Endothelial cell of umbilical vein (primary cell): Measurements from ENCODE around the gene DUSP16. TPM values are rescaled to one million over a fixed set of nuclear protein-coding genes. Genes with fewer than 3 reads are reported as not detected.

Experiments
- BruUV-seq: library from RNA; stranded (reverse); fragments of 400-500 nt; replicated peaks from 2 replicates; lab custom pipeline; 2021; lab: Mats Ljungman, UMichigan
- CTCF ChIA-PET: fragments of 300-600, 350-600 bp; sonication (Branson Sonifier 250); formaldehyde crosslinking; loops from one replicate; lab custom pipeline; 2021; ENCODE audit warnings: antibody characterized with exemption, inconsistent platforms; lab: Charles Lee
- POLR2A ChIA-PET: fragments of 300-600, 350-600 bp; sonication (Branson Sonifier 250); formaldehyde crosslinking; loops from one replicate; lab custom pipeline; 2021; ENCODE audit warnings: antibody characterized with exemption, inconsistent platforms; lab: Charles Lee
- DNase-seq: peaks from one replicate; pipeline ENCODE4 v3.0.0-alpha.2; 2011; ENCODE audit warnings: low read depth, low spot score
- FAIRE-seq: peaks from 2 replicates; lab custom pipeline; 2011; peaks lifted over from hg19 to GRCh38; lab: Jason Lieb, UNC
- H2AFZ ChIP-seq: 2 replicates; pipeline ENCODE4 v1.6.0; 2012; ENCODE audit warnings: low read depth, low read length, control low read depth, inconsistent platforms
- H3K27ac ChIP-seq: 2 replicates; pipeline ENCODE4 v1.5.1; 2011; ENCODE audit warnings: low read depth, mild to moderate bottlenecking, control low read depth, low read length, moderate library complexity; ENCODE audit not compliant: insufficient read depth
- H3K27me3 ChIP-seq, 2 experiments: 2 replicates each; pipeline versions ENCODE4 v1.6.0 to v1.6.1; 2011; ENCODE audit warnings: low read length in 2 of 2, mixed read lengths in 1 of 2; ENCODE audit not compliant: control insufficient read depth in 2 of 2, insufficient read depth in 2 of 2
- H3K36me3 ChIP-seq, 2 experiments: 2 replicates in 1 of 2; 3 replicates in 1 of 2; pipeline ENCODE4 v1.5.1; 2011; ENCODE audit warnings: low read length in 2 of 2, mild to moderate bottlenecking in 1 of 2, moderate library complexity in 1 of 2; ENCODE audit not compliant: control insufficient read depth in 2 of 2, insufficient read depth in 2 of 2; ENCODE audit errors: extremely low read depth in 1 of 2
- H3K4me1 ChIP-seq: 3 replicates; pipeline ENCODE4 v1.5.1; 2011; ENCODE audit warnings: mild to moderate bottlenecking, low read length; ENCODE audit not compliant: control insufficient read depth, insufficient read depth; ENCODE audit errors: extremely low read depth
- H3K4me2 ChIP-seq: 2 replicates; pipeline ENCODE4 v1.6.1; 2011; ENCODE audit warnings: low read length, control low read depth, mixed read lengths; ENCODE audit not compliant: insufficient read depth
- H3K4me3 ChIP-seq, 3 experiments: fragments of 200-600 bp in 1 of 3; sonication (generic), shearing (Covaris generic) in 1 of 3; replicated peaks in 1 of 3; 2 replicates each; pipeline ENCODE4 v1.5.1; 2011 to 2016; ENCODE audit warnings: control low read depth in 3 of 3, low read length in 3 of 3, mild to moderate bottlenecking in 2 of 3, inconsistent platforms in 1 of 3, low read depth in 1 of 3, moderate library complexity in 1 of 3; ENCODE audit not compliant: insufficient read depth in 1 of 3
- H3K79me2 ChIP-seq: 2 replicates; pipeline ENCODE4 v1.6.0; 2012; ENCODE audit warnings: low read length, inconsistent platforms; ENCODE audit not compliant: control insufficient read depth, insufficient read depth
- H3K9ac ChIP-seq: replicated peaks from 2 replicates; pipeline ENCODE3; 2011; ENCODE audit warnings: low read length, control low read depth; ENCODE audit not compliant: insufficient read depth; ENCODE audit errors: extremely low read depth
- H3K9me1 ChIP-seq: replicated peaks from 3 replicates; pipeline ENCODE4 v1.6.0; 2011; ENCODE audit warnings: mild to moderate bottlenecking, low read length; ENCODE audit not compliant: control insufficient read depth, insufficient read depth; ENCODE audit errors: extremely low read depth
- H3K9me3 ChIP-seq: replicated peaks from 2 replicates; pipeline ENCODE4 v1.5.1; 2012; ENCODE audit warnings: low read length, inconsistent platforms; ENCODE audit not compliant: control insufficient read depth, insufficient read depth
- H4K20me1 ChIP-seq: replicated peaks from 2 replicates; pipeline ENCODE3; 2011; ENCODE audit warnings: mild to moderate bottlenecking, low read length; ENCODE audit not compliant: control insufficient read depth, insufficient read depth; ENCODE audit errors: extremely low read depth
- CTCF ChIP-seq, 2 donors: IDR thresholded peaks; 1 replicate in 1 of 2; 2 replicates in 1 of 2; pipeline ENCODE4 v1.5.1; 2011; ENCODE audit warnings: low read length in 2 of 2, mild to moderate bottlenecking in 2 of 2, moderate library complexity in 2 of 2, control low read depth in 1 of 2, inconsistent platforms in 1 of 2, low read depth in 1 of 2; ENCODE audit not compliant: insufficient read depth in 1 of 2; ENCODE audit errors: extremely low read depth in 1 of 2
- EZH2 ChIP-seq: IDR thresholded peaks from 2 replicates; pipeline ENCODE4 v1.6.1; 2012; ENCODE audit warnings: borderline replicate concordance, low read depth, mild to moderate bottlenecking, moderate library complexity, low read length, inconsistent platforms; ENCODE audit not compliant: severe bottlenecking
- FOS ChIP-seq: IDR thresholded peaks from 2 replicates; pipeline ENCODE4 v1.6.1; 2011; ENCODE audit warnings: mild to moderate bottlenecking, low read length, moderate library complexity, borderline replicate concordance; ENCODE audit not compliant: insufficient read depth
- MAX ChIP-seq: IDR thresholded peaks from 2 replicates; pipeline ENCODE4 v1.6.1; 2011; ENCODE audit not compliant: insufficient read depth, insufficient read length
- MYC ChIP-seq: IDR thresholded peaks from one replicate; pipeline ENCODE4 v1.6.1; 2011; ENCODE audit warnings: mild to moderate bottlenecking, low read depth, low read length
- POLR2AphosphoS5 ChIP-seq: IDR thresholded peaks from 2 replicates; pipeline ENCODE4 v1.6.1; 2012; ENCODE audit warnings: low read depth, mild to moderate bottlenecking, control low read depth, low read length, moderate library complexity; ENCODE audit not compliant: insufficient read depth
- dilution Hi-C: fragments of 300-500 bp; cut with MboI; formaldehyde crosslinking; loops from one replicate; pipeline ENCODE4 v1.15.0; 2019; ENCODE audit warnings: low sequenced_read_pairs; ENCODE audit not compliant: extremely low pct_ligation_motif_present
- intact Hi-C: fragments of 100-400 bp; cut with micrococcal nuclease; formaldehyde crosslinking; loops from one replicate; pipeline ENCODE4 v1.10.0; 2022
- polyA plus RNA-seq, 4 experiments: library from polyadenylated mRNA; depleted of rRNA in 3 of 4; stranded (reverse) in 3 of 4; unstranded in 1 of 4; fragments of >200 nt; gene quantifications; 2 replicates each; pipeline versions ENCODE4 v1.2.1 to v1.2.3, GENCODE V29; 2011 to 2012; ENCODE audit warnings: missing spikeins in 1 of 4
- total RNA-seq: library from RNA; stranded (reverse); gene quantifications from 2 replicates; pipeline ENCODE4 v1.2.3, GENCODE V29; 2021

DUSP16 gene
- total and polyA plus RNA-seq, 2 donors (not counting 3 experiments of a cell fraction or from before 2014, with no cell fraction given) = 7.4 to 19.5 TPM

- no peak overlapping the region for H3K4me2 ChIP-seq
- intact Hi-C loops = loop anchor here (5.0 kb wide), 1 partner anchor 100 kb away; no protein-coding TSS in a partner anchor
- DNase-seq (no peak), FAIRE-seq (no peak)
- POLR2A ChIA-PET = no interaction called here
- dilution Hi-C loops = no loop called here
- H4K20me1 ChIP-seq = no peaks in the 10 kb centered on the region
- H3K27me3 ChIP-seq = no peaks in the 10 kb centered on the region
- no peaks in the 10 kb centered on the region for H3K9me1 ChIP-seq
- H3K36me3 ChIP-seq = peaks cover 0 to 4% of the 10 kb centered on the region in 2 experiments
- no peaks in the 10 kb centered on the region for H3K9me3 ChIP-seq
- no peaks in the 10 kb centered on the region for H3K79me2 ChIP-seq
- no peak overlapping the region for H3K27ac ChIP-seq
- no peak overlapping the region for H3K9ac ChIP-seq
- peaks cover 21% of the 10 kb centered on the region for H3K4me1 ChIP-seq
- no peak overlapping the region for H3K4me3 ChIP-seq
- CTCF ChIA-PET = interaction anchor here (0.6 to 1.8 kb wide), 4 partner anchors 14 to 77 kb away, joined by 3 to 5 read pairs (median 4); no protein-coding TSS in a partner anchor
- BruUV-seq = no TSS peak
- TF ChIP-seq FOS (no peak), POLR2AphosphoS5 (no peak), MYC (no peak), CTCF (IDR thresholded peaks at IDR 0.05; ENCODE audit: extremely low read depth in 1 of 2, insufficient read depth in 1 of 2, low read depth in 1 of 2, low read length in 2 of 2) (no peak), EZH2 (no peak), MAX (no peak)
- no peak overlapping the region for H2AFZ ChIP-seq
Measured at GRCh38 chr12:12476857-12477531, 85.7 kb downstream of the DUSP16 start.
